Muscle of arm (tissue), 12 donors: Measurements from ENCODE around the gene MAD1L1. TPM values are rescaled to one million over a fixed set of nuclear protein-coding genes. Genes with fewer than 3 reads are reported as not detected.
"Not testable (repeated sequence)": the region's sequence is repeated elsewhere in the genome, so short reads cannot be mapped to it uniquely, and the experiment has no call there.

Experiments
- DNase-seq: peaks from one replicate; pipeline ENCODE4 v3.0.0-alpha.2; 2013
- polyA plus RNA-seq, 12 donors: library from polyadenylated mRNA; unstranded; fragments of 120-200 nt; gene quantifications; one replicate each; pipeline ENCODE4 v1.2.1, GENCODE V29; 2013; ENCODE audit not compliant: insufficient read length in 12 of 12

The MAD1L1 gene
- polyA plus RNA-seq, 12 donors = 16.2 to 60.1 (median 22.4) TPM; not detected in 1

DNA sequence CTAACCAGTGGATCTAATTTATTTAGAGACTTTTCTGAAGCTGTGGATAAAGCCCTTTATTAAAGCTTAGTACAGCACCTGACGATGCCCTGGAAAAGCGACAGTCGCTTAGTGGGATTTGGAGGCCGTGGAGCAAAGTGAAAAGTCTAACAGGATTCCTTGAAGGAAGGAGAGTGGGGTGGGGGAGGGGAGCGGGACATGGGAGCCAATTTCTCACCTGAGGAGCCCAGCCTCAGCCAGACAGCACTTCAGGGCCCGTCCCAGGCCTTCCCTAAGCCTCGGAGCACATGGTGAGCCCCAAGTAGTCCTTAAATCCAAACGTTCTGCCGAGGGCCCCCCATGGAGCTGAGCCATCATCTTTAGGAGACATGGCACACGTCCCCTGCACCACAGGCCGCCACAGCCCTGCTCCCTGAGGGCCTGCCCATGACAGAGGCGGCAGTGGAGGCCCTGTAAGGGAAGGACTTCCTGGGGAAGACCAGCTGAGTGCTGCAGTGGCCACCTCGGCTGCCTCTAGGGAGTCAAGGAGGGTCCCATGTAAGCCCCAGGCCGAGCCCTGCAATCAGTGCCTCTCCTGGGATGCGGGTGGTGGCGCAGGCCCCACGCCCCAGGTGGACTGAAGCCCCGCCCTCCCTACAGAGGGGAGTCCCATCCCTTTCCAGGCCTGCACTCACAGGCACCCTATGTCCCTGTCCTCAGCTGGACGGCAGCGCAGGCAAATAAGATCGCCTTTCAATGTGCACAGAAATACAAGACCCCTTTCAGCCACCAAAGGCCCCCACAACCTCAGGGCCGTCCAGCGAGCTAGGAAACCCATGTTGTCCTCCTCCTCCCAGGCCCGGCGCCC lies 187.0 kb downstream of the MAD1L1 start:
- DNase-seq = no peak

DNA sequence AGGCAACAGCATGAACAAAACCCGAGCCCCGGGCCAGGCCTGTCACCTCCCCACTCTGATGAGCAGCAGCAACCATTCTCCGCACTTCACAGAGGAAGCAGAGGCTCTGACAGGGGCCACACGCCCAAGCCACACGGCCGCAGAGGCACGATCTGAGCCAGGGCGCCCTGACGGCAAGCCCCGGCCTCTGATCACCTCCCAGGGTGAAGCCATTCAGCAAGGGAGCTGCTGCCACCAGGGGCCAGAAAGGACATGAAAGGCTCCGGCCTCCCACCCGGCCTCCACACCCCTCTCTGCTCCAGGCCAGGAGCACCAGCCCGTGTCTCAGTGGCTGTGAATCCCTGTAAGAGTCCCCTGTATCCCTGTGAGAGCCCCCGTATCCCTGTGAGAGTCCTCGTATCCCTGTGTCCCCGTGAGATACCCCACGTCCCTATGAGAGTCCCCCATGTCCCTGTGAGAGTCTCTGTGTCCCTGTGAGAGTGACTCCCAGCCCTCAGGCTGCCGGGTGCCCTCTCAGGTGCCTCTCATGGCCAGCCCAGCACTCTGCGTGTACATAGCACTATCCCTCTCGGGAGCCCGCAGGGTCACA lies 187.8 kb downstream of the MAD1L1 start:
- no peak for DNase-seq

DNA sequence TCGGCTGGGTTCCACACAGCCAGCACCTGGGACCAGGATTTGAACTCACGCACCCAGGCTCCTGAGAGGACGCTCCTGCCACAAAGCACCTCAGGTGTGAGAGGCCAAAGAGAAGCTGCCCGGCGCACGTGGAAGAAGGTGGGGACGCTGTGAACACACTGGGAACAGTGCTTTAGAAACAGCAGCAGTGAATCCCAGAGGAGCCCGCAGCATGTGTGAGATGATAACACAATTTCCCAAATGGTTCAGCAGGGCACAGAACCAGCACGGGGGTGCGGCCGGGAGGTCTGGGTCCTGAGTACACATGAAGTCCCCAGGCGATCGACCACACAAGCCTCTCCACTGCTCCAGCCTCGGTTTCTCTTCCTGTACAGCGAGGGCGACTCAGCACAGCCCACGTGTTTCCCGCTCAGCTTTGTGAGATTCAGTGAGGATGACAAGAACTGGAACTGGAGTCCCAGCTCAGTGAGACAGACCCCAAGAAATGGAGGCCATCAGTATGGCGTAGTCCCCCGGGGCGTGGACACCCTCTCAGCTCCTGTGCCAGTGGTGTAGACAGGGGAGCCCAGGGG lies 188.3 kb downstream of the MAD1L1 start:
- no peak for DNase-seq

DNA sequence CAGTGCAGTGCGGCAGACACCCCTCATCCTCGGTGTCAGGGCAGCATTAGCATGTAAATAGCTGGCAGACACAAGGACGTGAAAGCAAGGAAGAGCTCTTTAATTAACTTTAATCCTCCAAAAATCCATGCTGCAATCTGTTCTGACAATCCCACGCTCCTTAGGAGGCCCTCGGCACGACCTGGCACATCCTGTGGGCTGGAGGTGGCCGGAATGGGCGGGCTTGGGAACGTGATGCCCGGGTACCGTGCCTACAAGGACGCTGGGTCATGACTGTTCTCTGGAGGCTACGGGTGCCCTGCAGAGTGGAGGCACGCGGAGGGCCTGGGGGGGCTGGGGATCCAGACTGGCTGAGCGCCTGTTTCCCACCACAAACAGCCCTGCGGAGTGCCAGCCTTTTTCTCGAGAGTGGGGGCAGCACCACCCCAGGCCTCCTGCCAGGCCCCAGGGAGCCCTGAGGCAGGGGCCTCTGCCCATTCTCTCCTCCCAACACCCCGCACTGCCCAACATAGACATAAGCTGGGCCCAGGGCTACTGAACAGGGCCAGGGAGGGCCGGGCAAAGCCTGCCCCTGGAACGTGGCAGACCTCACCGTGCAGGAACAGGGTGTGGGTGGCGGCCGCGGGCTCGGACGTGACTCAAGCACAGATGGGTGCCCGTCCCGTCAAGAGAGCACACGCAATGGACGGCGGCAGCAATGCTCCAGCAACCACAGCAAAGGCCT lies 189.3 kb downstream of the MAD1L1 start:
- DNase-seq = no peak

DNA sequence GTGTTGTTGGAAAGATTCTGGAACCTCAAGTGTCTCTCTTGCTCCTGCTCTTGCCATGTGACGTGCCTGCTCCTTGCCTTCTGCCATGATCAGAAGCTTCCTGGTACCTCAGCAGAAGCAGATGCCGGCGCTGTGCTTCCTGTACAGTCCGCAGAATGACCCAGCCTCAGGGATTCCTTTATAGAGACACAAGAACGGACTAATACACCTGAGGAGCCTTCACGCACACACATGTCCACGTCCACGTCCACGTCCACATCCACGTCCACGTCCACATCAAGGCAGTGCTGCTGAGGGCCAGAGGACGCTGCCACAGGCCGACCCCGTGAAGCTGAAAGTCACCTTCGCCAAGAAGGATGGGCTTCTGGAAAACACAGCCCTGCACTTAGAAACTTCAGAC lies 190.1 kb downstream of the MAD1L1 start:
- DNase-seq = no peak

- no peak for DNase-seq
Measured at GRCh38 chr7:2041496-2042367, 191.0 kb downstream of the MAD1L1 start.

- no peak for DNase-seq
Measured at GRCh38 chr7:2040893-2041270, 191.9 kb downstream of the MAD1L1 start.

DNA sequence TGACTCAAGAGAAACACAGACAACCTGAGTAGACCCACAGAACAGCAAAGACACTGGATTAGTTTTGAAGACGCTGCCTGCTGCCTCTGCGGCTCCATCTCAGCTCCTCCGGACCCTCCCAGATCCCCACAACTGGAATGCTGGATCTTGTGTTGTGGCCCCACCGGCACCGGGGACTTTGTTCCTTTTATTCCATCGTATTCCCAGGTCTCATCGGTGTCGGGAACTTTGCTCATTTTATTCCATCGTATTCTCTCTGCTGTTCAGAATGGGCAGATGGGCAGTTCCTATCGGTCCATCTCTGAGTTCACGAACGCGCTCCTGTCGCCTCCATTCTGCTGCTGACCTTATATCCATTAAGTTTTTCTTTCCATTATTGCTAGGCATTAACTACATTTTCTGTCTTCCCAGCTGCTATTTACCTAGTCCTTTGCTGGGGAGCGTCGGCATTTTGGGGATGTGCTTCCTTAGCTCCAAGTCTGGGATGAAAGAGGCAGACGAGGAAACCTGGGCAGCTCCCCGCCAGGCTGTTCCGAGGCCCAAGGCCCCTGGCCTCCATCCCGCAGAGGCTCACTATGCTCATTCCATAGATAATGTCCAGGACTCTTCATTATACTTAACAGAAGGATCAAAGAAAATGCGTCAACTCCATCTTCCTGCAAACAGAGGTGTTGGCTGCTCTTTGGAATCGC lies 192.4 kb downstream of the MAD1L1 start:
- no peak for DNase-seq

GRCh38 chr7:2038931-2039728 lies 193.6 kb downstream of the MAD1L1 start:
- no peak for DNase-seq

DNA sequence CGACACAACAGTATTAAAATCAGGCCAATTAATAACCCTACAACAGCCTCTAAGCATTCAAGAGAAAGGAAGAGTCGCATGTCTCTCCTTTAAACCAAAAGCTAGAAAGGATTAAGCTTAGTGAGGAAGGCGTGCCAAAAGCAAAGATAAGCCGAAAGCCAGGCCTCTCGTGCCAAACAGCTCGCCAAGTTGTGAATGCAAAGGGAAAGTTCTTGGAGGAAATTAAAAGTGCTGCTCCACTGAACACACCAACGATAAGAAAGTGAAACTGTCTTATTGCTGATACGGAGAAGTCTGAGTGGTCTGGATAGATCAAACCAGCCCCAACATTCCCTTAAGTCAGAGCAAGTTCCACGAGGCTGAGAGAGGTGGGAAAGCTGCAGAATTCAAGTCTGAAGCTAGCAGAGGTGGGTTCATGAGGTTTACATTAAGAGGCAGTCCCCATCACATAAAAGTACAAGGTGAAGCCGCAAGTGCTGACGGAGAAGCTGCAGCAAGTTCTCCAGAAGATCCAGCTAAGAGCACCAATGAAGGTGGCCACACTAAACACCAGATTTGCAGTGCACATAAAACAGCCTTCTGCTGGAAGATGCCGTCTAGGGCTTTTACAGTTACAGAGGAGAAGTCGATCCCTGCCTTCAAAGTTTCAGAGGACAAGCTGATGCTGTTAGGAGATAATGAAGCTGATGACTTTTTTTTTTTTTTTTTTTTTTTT lies 194.8 kb downstream of the MAD1L1 start:
- peak; percentile 56 for DNase-seq

DNA sequence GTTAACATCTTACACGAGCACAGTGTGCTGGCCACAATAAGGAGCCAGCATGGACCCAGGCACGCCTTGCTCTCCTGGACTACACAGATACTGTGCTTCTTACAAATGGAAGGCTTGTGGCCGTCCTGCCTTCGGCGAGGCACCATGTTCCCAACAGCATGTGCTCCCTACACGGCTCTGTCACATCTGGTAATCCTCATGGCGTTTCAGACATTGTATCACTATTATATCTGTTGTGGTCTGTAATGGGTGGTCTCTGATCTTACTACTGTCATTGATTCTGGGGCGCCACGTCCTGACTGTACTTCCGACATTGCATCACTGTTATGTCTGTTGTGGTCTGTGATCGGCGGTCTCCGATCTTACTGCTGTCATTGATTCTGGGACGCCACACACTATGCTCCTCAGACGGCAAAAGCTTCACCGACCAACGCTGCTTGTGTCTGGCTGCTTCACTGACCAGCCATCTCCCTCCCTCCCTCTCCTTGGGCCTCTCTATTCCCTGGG lies 195.4 kb downstream of the MAD1L1 start:
- no peak for DNase-seq

GRCh38 chr7:2036786-2037185 lies 196.0 kb downstream of the MAD1L1 start:
- no peak for DNase-seq

- not testable (repeated sequence) for DNase-seq
Measured at GRCh38 chr7:2036201-2036600, 196.5 kb downstream of the MAD1L1 start.

GRCh38 chr7:2034291-2035201 lies 198.2 kb downstream of the MAD1L1 start:
- no peak for DNase-seq

- no peak for DNase-seq
Measured at GRCh38 chr7:2033586-2034135, 199.1 kb downstream of the MAD1L1 start.

- no peak for DNase-seq
Measured at GRCh38 chr7:2032876-2033407, 199.8 kb downstream of the MAD1L1 start.
